Measurements from ENCODE around the gene ACTR8. TPM values are rescaled to one million over a fixed set of nuclear protein-coding genes. Genes with fewer than 3 reads are reported as not detected.
A peak's percentile ranks its signal among the peaks of the same experiment; 100 is the strongest.

The ACTR8 gene
- total and polyA plus RNA-seq, 2 of the 13 experiments (the other 11 are each of a cell fraction or from before 2014, with no cell fraction given), result 15.5 to 29.0 TPM

GRCh38 chr3:53913401-53913800, 31.4 kb upstream of the ACTR8 start:
- no peaks in the 10 kb centered on the region for H3K27me3 ChIP-seq (ENCODE audit: control insufficient read depth in 1 of 2, insufficient read depth in 2 of 2, low read length in 2 of 2)
- FAIRE-seq, result no peak
- WGBS (ENCODE audit: low lambda C conversion rate), result 43% methylated on average over 8 of the region's 8 CpGs
- no peak overlapping the region for H3K4me2 ChIP-seq (ENCODE audit: low read depth, low read length)
- TF ChIP-seq GABPA (IDR thresholded peaks at IDR 0.05; ENCODE audit: low read depth, low read length), result no peak
- TF ChIP-seq GABPA (CRISPR knock-in tag; IDR thresholded peaks at IDR 0.05; ENCODE audit: low read depth), result peak; percentile 42; the same call in 1 of the 2 replicates
- 0 out of 2 replicates have a peak, but pooled peaks have one; percentile 32 for TF ChIP-seq GABPB1 (CRISPR knock-in tag; IDR thresholded peaks at IDR 0.05)
- TF ChIP-seq, protein P1, sequence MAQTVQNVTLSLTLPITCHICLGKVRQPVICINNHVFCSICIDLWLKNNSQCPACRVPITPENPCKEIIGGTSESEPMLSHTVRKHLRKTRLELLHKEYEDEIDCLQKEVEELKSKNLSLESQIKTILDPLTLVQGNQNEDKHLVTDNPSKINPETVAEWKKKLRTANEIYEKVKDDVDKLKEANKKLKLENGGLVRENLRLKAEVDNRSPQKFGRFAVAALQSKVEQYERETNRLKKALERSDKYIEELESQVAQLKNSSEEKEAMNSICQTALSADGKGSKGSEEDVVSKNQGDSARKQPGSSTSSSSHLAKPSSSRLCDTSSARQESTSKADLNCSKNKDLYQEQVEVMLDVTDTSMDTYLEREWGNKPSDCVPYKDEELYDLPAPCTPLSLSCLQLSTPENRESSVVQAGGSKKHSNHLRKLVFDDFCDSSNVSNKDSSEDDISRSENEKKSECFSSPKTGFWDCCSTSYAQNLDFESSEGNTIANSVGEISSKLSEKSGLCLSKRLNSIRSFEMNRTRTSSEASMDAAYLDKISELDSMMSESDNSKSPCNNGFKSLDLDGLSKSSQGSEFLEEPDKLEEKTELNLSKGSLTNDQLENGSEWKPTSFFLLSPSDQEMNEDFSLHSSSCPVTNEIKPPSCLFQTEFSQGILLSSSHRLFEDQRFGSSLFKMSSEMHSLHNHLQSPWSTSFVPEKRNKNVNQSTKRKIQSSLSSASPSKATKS (CRISPR knock-in tag; IDR thresholded peaks at IDR 0.05), result no peak
- TF ChIP-seq CREB1 (IDR thresholded peaks at IDR 0.05), result peak; percentile 6; the same call in 1 of the 2 replicates
- TF ChIP-seq CREB1 (CRISPR knock-in tag; IDR thresholded peaks at IDR 0.05), result no peak
- H3K4me3 ChIP-seq (replicated peaks in 1 of 3; ENCODE audit: insufficient read depth in 1 of 3, low read depth in 2 of 3, low read length in 3 of 3), result no peak overlapping the region
- no peaks in the 10 kb centered on the region for H3K36me3 ChIP-seq (replicated peaks in 1 of 2; ENCODE audit: control insufficient read depth in 1 of 2, insufficient read depth in 2 of 2, low read length in 2 of 2)
- intact Hi-C loops (cut with micrococcal nuclease; ENCODE audit: unreplicated experiment), result no loop called here
- H3K4me1 ChIP-seq (ENCODE audit: insufficient read depth, low read length), result no peaks in the 10 kb centered on the region
- H2AFZ ChIP-seq (ENCODE audit: low read length), result no peak overlapping the region
- CTCF ChIA-PET (ENCODE audit: low intra/inter-chr PET ratio, low total read pairs), result no interaction called here
- POLR2A ChIA-PET, result interaction anchor here (0.6 kb wide), 1 partner anchor 14 kb away, joined by 3 read pairs; no protein-coding TSS in a partner anchor
- H3K79me2 ChIP-seq (ENCODE audit: insufficient read depth, low read length), result no peaks in the 10 kb centered on the region
- no peak overlapping the region for H3K27ac ChIP-seq (ENCODE audit: extremely low read length, insufficient read depth, low read length)
- H4K20me1 ChIP-seq (ENCODE audit: insufficient read depth, low read length), result no peaks in the 10 kb centered on the region
- in situ Hi-C loops (cut with HindIII; ENCODE audit: extremely low pct_ligation_motif_present, low pct_unique_long_range_greater_than_20kb), result no loop called here
- no peak overlapping the region for H3K9ac ChIP-seq (ENCODE audit: insufficient read depth, low read depth, low read length)
- ATAC-seq, result no peak
- no peak for DNase-seq (ENCODE audit: low spot score)
- BruUV-seq (replicated peaks), result no TSS peak
- no peaks in the 10 kb centered on the region for H3K9me3 ChIP-seq (ENCODE audit: low read length)

DNA sequence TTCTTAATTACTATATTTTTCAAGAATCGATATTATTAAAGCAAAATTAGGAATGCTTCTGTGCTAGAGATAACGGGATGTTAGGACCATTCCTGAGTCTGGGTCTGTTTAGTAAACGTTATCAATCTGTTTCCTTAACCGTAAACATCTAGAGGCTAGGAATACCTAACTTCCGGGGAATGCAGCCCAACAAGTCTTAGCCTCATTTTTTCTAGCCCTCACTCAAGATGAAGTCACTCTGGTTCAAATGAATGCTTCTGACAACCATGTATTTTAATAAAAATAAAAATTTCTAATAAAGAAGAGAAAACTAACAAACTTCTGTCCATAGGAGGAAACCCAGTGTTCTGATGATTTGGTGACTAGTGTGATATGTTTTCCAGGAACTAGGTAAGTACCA, 20.8 kb upstream of the ACTR8 start:
- Histone ChIP-seq H3K4me1 (ENCODE audit: insufficient read depth, low read length) (no peaks in the 10 kb centered on the region), H2AFZ (ENCODE audit: low read length) (no peak overlapping the region), H3K27me3 (ENCODE audit: control insufficient read depth in 1 of 2, insufficient read depth in 2 of 2, low read length in 2 of 2) (peaks cover under 1 to 2% of the 10 kb centered on the region in 2 experiments; a peak in 1 of 5 replicates), H3K79me2 (ENCODE audit: insufficient read depth, low read length) (no peaks in the 10 kb centered on the region), H3K9ac (ENCODE audit: insufficient read depth, low read depth, low read length) (no peak overlapping the region), H3K9me3 (ENCODE audit: low read length) (no peaks in the 10 kb centered on the region), H3K36me3 (replicated peaks in 1 of 2; ENCODE audit: control insufficient read depth in 1 of 2, insufficient read depth in 2 of 2, low read length in 2 of 2) (no peaks in the 10 kb centered on the region), H4K20me1 (ENCODE audit: insufficient read depth, low read length) (no peaks in the 10 kb centered on the region), H3K27ac (ENCODE audit: extremely low read length, insufficient read depth, low read length) (no peak overlapping the region), H3K4me3 (replicated peaks in 1 of 3; ENCODE audit: insufficient read depth in 1 of 3, low read depth in 2 of 3, low read length in 3 of 3) (no peak overlapping the region), H3K4me2 (ENCODE audit: low read depth, low read length) (no peak overlapping the region)
- POLR2A ChIA-PET, result no interaction called here
- CTCF ChIA-PET (ENCODE audit: low intra/inter-chr PET ratio, low total read pairs), result no interaction called here
- no peak for DNase-seq (ENCODE audit: low spot score)
- in situ Hi-C loops (cut with HindIII; ENCODE audit: extremely low pct_ligation_motif_present, low pct_unique_long_range_greater_than_20kb), result no loop called here
- BruUV-seq (replicated peaks), result no TSS peak
- no peak for ATAC-seq
- intact Hi-C loops (cut with micrococcal nuclease; ENCODE audit: unreplicated experiment), result no loop called here
- no peak for FAIRE-seq
- 16% methylated on average over 5 of the region's 5 CpGs for WGBS (ENCODE audit: low lambda C conversion rate)
- TF ChIP-seq CHD4 (IDR thresholded peaks at IDR 0.05; ENCODE audit: borderline replicate concordance, low read length), result no peak
- no peak for TF ChIP-seq GATA4 (IDR thresholded peaks at IDR 0.05; ENCODE audit: borderline replicate concordance, low read depth)
- TF ChIP-seq, protein P2, sequence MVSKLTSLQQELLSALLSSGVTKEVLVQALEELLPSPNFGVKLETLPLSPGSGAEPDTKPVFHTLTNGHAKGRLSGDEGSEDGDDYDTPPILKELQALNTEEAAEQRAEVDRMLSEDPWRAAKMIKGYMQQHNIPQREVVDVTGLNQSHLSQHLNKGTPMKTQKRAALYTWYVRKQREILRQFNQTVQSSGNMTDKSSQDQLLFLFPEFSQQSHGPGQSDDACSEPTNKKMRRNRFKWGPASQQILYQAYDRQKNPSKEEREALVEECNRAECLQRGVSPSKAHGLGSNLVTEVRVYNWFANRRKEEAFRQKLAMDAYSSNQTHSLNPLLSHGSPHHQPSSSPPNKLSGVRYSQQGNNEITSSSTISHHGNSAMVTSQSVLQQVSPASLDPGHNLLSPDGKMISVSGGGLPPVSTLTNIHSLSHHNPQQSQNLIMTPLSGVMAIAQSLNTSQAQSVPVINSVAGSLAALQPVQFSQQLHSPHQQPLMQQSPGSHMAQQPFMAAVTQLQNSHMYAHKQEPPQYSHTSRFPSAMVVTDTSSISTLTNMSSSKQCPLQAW (CRISPR knock-in tag; IDR thresholded peaks at IDR 0.05), result no peak
- no peak for TF ChIP-seq DRAP1 (CRISPR knock-in tag; IDR thresholded peaks at IDR 0.05)
- TF ChIP-seq, protein P3, sequence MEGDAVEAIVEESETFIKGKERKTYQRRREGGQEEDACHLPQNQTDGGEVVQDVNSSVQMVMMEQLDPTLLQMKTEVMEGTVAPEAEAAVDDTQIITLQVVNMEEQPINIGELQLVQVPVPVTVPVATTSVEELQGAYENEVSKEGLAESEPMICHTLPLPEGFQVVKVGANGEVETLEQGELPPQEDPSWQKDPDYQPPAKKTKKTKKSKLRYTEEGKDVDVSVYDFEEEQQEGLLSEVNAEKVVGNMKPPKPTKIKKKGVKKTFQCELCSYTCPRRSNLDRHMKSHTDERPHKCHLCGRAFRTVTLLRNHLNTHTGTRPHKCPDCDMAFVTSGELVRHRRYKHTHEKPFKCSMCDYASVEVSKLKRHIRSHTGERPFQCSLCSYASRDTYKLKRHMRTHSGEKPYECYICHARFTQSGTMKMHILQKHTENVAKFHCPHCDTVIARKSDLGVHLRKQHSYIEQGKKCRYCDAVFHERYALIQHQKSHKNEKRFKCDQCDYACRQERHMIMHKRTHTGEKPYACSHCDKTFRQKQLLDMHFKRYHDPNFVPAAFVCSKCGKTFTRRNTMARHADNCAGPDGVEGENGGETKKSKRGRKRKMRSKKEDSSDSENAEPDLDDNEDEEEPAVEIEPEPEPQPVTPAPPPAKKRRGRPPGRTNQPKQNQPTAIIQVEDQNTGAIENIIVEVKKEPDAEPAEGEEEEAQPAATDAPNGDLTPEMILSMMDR (CRISPR knock-in tag; IDR thresholded peaks at IDR 0.05), result no peak
- no peak for TF ChIP-seq ZNF720 (CRISPR knock-in tag; IDR thresholded peaks at IDR 0.05)

Data from HepG2 (cell line).